Left lung (tissue), 14 donors: ENCODE measurements around the gene RTTN. TPM values are rescaled to one million over a fixed set of nuclear protein-coding genes. Genes with fewer than 3 reads are reported as not detected.
"Not testable (repeated sequence)": the region's sequence is repeated elsewhere in the genome, so short reads cannot be mapped to it uniquely, and the experiment has no call there.

Source experiments
- ATAC-seq: fragments of 200-7000 bp; cut with Tn5 transposase; one replicate; pipeline ENCODE4 v1.9.1; 2020; ENCODE audit warnings: moderate library complexity
- DNase-seq, 4 donors: peaks; one replicate each; pipeline ENCODE4 v3.0.0-alpha.2; 2013 to 2020
- H3K27ac ChIP-seq, 2 donors: fragments of 200-600 bp; sonication (generic) in 1 of 2; one replicate each; pipeline versions ENCODE4 v1.5.0 to v1.8.0; 2020 to 2021
- H3K27me3 ChIP-seq, 2 donors: fragments of 200-600 bp; sonication (generic) in 1 of 2; one replicate each; pipeline versions ENCODE4 v1.5.0 to v1.8.0; 2020 to 2021
- H3K36me3 ChIP-seq, 2 donors: fragments of 200-600 bp; sonication (generic) in 1 of 2; one replicate each; pipeline versions ENCODE4 v1.5.0 to v1.8.0; 2020 to 2021
- H3K4me1 ChIP-seq, 2 donors: fragments of 200-600 bp; one replicate each; pipeline ENCODE4 v1.8.0; 2021
- H3K4me3 ChIP-seq, 2 donors: fragments of 200-600 bp; sonication (generic) in 1 of 2; one replicate each; pipeline versions ENCODE4 v1.5.0 to v1.8.0; 2020 to 2021; ENCODE audit warnings: mild to moderate bottlenecking in 1 of 2
- H3K9me3 ChIP-seq, 2 donors: fragments of 200-600 bp; sonication (generic) in 1 of 2; one replicate each; pipeline versions ENCODE4 v1.5.0 to v1.8.0; 2020 to 2021
- intact Hi-C, 2 donors: fragments of 100-400 bp; cut with DNase I; formaldehyde crosslinking; loops; one replicate each; pipeline versions ENCODE4 v1.11.2 to v1.14.2; 2022
- long read RNA-seq, 12 donors: library from polyadenylated mRNA in 2 of 12; unstranded in 2 of 12; transcript quantifications; one replicate each; pipeline ENCODE4 v2.0.0 and lab custom pipeline, GENCODE V29; 2019 to 2026
- polyA plus RNA-seq, 6 donors: library from polyadenylated mRNA; unstranded; fragments of 120-200 nt; gene quantifications; one replicate each; pipeline ENCODE4 v1.2.1, GENCODE V29; 2013; ENCODE audit not compliant: insufficient read length in 6 of 6
- total RNA-seq, 2 donors: library from RNA; stranded (reverse); fragmentation: NEBNext Ultra II Directional; extraction: Animal tissue kit (Norgen Biotek cat#: 25700); gene quantifications; one replicate each; pipeline ENCODE4 v1.2.1, GENCODE V29; 2021
- TF ChIP-seq, protein P1 (sequence below), 2 donors: fragments of 200-600 bp; sonication (generic) in 1 of 2; IDR thresholded peaks; one replicate each; pipeline versions ENCODE4 v1.5.0 to v1.8.0; 2021; ENCODE audit warnings: antibody characterized with exemption in 2 of 2
- donor health status: DM: no; HTN: yes; CAD: no.
- donor health status: DM: no; HTN: no; CAD: no.

Gene RTTN, protein sequence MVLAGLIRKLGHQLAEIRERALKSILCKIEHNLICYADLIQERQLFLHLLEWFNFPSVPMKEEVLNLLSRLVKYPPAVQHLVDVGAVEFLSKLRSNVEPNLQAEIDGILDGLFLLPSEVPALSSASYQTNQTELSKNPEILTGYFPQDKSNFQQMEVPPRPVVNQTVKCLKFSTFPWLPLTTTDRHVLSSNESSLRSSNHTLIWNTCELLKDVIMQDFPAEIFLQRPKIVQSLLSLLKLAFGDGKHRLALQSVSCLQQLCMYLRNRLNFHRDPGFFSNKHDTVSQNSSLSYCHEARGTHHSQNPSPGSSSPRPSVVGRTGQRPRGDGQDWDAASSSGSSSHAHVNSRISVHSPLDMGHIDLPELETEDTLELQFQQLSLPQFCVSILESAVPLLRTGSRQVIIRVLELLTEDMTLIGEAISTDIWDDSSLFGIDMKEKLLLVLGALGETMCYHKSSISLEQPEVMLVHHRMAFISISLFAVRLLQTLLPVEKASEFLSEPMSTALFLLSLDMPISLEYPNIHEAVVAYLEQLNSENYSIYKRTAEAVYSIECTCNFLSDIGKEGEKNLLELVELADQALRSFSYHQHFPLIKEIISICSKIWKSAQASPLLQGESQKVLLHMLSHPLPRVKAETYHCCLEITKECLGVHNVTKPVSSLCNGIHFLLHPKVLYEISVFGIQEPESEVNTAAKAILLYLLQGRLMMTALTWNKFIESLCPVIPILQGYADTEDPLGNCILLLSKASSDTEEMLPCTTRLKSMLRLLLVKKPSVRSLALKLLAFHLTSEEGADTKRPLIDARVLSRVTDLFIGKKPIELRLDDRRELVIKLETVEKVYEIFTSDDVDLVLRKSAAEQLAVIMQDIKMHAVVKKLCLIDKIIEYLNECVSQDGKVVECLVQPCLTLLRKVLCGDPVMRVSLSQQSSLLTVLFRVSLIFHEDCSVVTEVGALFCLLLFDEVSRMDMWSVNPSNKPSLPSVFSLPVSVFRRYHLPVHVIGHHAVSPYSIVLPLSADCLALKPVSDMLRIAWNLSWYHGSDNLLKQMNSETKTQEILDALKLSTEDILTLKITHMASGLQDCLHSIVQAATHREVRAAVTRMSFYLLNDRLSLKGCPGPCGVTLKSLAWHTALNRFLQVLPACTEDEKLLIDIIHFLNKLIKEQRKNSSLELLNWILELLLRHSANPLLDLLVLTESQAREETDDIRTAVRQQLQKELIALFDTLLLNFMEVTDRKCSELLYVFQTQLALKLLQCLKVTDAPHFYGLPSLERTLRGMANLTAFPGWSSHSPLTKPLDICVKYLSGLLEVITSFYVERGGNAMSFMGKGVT (N-terminal part only)
- total RNA-seq (10 to 100 TPM in 1 of 2 donors, 1 to 10 TPM in 1; 9.8 to 12.7 TPM), polyA plus RNA-seq (10 to 100 TPM; 16.0 to 25.4 (median 22.5) TPM)
- long read RNA-seq, donor 1, result 0 reads
- long read RNA-seq, donor 2, result 0 reads
- long read RNA-seq, donor 3, result 0 reads
- long read RNA-seq, donor 4, partial matches to known transcripts, result 1 of 1 reads
- long read RNA-seq, donor 4, other reads (novel, unspliced or antisense), result 0 of 1 reads
- long read RNA-seq, donor 5, result 0 reads
- long read RNA-seq, donor 6, result 0 reads
- long read RNA-seq, donor 7, full-length matches to known transcripts, result 1 of 1 reads
- long read RNA-seq, donor 7, partial matches to known transcripts, result 0 of 1 reads
- long read RNA-seq, donor 7, other reads (novel, unspliced or antisense), result 0 of 1 reads
- long read RNA-seq, donor 8, result 0 reads
- long read RNA-seq, donor 9, result 0 reads
- long read RNA-seq, donor 10, partial matches to known transcripts, result 1 of 1 reads
- long read RNA-seq, donor 10, other reads (novel, unspliced or antisense), result 0 of 1 reads
- long read RNA-seq, donor 11, result 0 reads
- long read RNA-seq, donor 12, result 0 reads

DNA sequence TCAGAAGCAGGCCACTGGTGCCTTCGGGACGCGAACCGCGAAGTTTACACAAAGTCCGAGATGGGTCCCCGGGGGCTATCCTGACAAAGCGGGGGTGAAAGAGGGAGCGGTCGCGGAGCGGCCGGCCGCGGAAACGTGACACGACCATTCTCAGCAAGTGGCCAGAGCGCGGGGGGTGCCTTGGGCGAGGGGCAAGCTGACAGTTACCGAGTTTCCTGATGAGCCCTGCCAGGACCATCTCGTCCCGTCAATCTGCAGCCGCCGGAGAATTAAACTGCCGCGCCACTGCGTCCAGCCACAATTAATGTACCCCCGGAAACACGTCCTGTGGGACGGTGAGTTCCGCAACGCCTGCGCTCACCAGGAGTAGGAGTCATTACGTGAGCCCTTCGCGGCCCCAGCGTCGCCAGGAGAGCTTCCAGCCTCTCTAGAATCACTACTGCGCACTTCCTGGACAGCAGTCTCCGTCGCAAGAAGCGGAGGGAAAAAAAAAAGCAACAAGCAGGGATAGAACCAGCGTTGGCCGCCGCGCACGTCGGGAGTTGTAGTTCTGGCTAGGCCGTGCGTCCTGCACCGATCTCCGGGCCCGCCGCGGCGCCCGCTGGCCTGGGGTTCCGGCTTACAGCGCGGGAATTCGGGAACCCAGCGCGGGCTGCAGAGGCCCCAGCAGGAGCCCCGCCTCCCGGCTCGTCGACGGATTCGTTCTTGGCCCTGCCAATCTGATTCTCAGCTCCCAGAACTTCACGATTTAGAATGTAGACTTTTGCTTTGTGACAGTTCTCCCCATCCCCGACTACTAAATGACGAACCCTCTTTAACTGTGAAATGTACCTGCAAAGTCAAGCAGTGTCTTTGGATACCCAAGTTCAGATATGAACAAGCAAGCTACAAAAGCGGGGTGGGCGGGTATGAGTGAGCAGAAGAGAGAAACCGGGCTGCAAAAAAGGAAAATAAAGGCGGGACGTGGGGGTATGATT is at the start of gene RTTN:
Gene RTTN (minus strand): TSS at position 267 of the 977 bp plus-strand sequence. CDS start 29 bp downstream, at position 238.
- Histone ChIP-seq H3K36me3 (peaks cover 0 to 4% of the 10 kb centered on the region in 2 donors), H3K4me1 (peaks cover 0 to 16% of the 10 kb centered on the region in 2 donors), H3K27ac (peak within 1 kb of the TSS; percentile 97 to 98), H3K27me3 (no peaks in the 10 kb centered on the region), H3K9me3 (no peaks in the 10 kb centered on the region), H3K4me3 (peak within 1 kb of the TSS; percentile 70)
- DNase-seq, result peak; percentile 94 to 99 (median 96)
- ATAC-seq, result peak; percentile 100
- TF ChIP-seq, protein P1, sequence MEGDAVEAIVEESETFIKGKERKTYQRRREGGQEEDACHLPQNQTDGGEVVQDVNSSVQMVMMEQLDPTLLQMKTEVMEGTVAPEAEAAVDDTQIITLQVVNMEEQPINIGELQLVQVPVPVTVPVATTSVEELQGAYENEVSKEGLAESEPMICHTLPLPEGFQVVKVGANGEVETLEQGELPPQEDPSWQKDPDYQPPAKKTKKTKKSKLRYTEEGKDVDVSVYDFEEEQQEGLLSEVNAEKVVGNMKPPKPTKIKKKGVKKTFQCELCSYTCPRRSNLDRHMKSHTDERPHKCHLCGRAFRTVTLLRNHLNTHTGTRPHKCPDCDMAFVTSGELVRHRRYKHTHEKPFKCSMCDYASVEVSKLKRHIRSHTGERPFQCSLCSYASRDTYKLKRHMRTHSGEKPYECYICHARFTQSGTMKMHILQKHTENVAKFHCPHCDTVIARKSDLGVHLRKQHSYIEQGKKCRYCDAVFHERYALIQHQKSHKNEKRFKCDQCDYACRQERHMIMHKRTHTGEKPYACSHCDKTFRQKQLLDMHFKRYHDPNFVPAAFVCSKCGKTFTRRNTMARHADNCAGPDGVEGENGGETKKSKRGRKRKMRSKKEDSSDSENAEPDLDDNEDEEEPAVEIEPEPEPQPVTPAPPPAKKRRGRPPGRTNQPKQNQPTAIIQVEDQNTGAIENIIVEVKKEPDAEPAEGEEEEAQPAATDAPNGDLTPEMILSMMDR (IDR thresholded peaks at IDR 0.05), result no peak
- intact Hi-C loops, result no loop called here

DNA sequence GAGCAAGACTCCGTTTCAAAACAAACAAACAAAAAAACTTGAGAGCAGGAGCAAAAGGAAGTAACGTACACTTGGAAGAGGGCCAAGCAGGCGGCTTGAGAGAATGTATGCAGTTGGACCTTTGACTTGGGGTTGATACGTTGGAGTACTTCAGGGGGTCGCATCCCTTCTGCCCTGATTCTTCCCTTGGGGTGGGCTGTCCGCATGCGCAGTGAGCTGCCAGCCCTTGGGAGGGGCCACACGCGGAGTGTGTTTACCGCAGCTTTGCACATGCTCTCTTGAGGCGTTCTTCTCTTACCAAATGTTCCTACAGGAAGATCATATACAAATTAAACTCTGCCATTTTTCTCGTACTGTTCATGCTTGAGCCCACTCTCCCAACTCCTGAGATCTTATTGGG is 45.3 kb upstream of the RTTN start:
- Histone ChIP-seq H3K36me3 (no peaks in the 10 kb centered on the region), H3K27ac (no peak overlapping the region), H3K27me3 (no peaks in the 10 kb centered on the region), H3K4me3 (no peak overlapping the region), H3K4me1 (no peaks in the 10 kb centered on the region), H3K9me3 (peaks cover 0 to 3% of the 10 kb centered on the region in 2 donors)
- ATAC-seq, result no peak
- intact Hi-C loops, result no loop called here
- DNase-seq, result no peak
- TF ChIP-seq, protein P1 (IDR thresholded peaks at IDR 0.05), result no peak

DNA sequence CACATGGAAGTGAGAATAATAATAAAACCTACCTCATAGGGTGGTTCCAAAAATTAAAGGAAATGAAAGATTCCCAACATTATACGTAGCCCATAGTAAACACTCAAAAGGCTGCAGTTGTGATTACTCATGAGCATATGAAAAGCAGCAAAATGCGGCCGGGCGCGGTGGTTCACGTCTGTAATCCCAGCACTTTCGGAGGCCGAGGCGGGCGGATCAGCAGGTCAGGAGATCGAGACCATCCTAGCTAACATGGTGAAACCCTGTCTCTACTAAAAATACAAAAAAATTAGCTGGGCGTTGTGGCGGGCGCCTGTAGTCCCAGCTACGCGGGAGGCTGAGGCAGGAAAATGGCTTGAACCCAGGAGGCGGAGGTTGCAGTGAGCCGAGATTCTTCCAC is 44.4 kb upstream of the RTTN start:
- H3K9me3 ChIP-seq, H3K4me1 ChIP-seq, H3K4me3 ChIP-seq, ATAC-seq, H3K27ac ChIP-seq, H3K27me3 ChIP-seq, intact Hi-C loops, H3K36me3 ChIP-seq, DNase-seq: not testable (repeated sequence)

- Histone ChIP-seq H3K9me3 (peaks cover 0 to 3% of the 10 kb centered on the region in 2 donors), H3K27ac (no peak overlapping the region), H3K4me1 (no peaks in the 10 kb centered on the region), H3K36me3 (no peaks in the 10 kb centered on the region), H3K27me3 (no peaks in the 10 kb centered on the region), H3K4me3 (no peak overlapping the region)
- no peak for DNase-seq
- TF ChIP-seq, protein P1 (IDR thresholded peaks at IDR 0.05), result no peak
- no peak for ATAC-seq
- intact Hi-C loops, result no loop called here
Measured at GRCh38 chr18:70249118-70249517, 43.6 kb upstream of the RTTN start.
